ENCODE measurements around the gene MVP.
A peak's percentile ranks its signal among the peaks of the same experiment; 100 is the strongest.

The MVP gene

DNA sequence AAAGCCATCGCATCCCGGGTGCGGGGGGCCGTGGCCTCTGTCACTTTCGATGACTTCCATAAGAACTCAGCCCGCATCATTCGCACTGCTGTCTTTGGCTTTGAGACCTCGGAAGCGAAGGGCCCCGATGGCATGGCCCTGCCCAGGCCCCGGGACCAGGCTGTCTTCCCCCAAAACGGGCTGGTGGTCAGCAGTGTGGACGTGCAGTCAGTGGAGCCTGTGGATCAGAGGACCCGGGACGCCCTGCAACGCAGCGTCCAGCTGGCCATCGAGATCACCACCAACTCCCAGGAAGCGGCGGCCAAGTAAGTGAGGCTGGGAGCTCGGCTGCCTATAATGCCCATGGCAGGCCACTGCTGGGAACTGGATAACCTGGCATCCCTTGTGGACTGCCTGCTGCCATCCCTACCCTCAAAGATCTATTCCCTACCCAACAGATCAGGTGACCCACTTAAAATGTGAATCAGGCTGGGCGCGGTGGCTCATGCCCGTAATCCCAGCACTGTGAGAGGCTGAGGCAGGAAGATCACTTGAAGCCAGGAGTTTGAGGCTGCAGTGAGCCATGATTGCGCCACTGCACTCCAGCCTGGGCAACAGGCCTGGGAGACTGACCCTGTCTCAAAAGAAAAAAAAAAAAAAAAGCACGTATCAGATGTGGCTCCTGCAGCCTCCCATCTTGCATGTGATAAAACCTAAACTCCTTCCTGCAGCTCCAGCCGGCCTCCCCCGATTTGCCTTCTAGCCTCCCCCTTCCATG lies 24.5 kb downstream of the MVP start:
- H3K4me1 ChIP-seq (ENCODE audit: low read depth, poor library complexity, severe bottlenecking): no peaks in the 10 kb centered on the region
- H3K4me2 ChIP-seq: no peak overlapping the region
- no peak overlapping the region for H3K4me3 ChIP-seq (IDR thresholded peaks at IDR 0.05; ENCODE audit: insufficient read depth, low read depth, low read length)
- no peak overlapping the region for H2AFZ ChIP-seq (ENCODE audit: low read depth)
- H3K9ac ChIP-seq: no peak overlapping the region
- H3K79me2 ChIP-seq (ENCODE audit: insufficient read depth, low read depth): no peaks in the 10 kb centered on the region
- TF ChIP-seq, protein P1, sequence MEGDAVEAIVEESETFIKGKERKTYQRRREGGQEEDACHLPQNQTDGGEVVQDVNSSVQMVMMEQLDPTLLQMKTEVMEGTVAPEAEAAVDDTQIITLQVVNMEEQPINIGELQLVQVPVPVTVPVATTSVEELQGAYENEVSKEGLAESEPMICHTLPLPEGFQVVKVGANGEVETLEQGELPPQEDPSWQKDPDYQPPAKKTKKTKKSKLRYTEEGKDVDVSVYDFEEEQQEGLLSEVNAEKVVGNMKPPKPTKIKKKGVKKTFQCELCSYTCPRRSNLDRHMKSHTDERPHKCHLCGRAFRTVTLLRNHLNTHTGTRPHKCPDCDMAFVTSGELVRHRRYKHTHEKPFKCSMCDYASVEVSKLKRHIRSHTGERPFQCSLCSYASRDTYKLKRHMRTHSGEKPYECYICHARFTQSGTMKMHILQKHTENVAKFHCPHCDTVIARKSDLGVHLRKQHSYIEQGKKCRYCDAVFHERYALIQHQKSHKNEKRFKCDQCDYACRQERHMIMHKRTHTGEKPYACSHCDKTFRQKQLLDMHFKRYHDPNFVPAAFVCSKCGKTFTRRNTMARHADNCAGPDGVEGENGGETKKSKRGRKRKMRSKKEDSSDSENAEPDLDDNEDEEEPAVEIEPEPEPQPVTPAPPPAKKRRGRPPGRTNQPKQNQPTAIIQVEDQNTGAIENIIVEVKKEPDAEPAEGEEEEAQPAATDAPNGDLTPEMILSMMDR (conservative IDR thresholded peaks at IDR 0.05; ENCODE audit: low read depth, low read length): no peak
- H3K27me3 ChIP-seq (ENCODE audit: insufficient read depth, low read depth): no peaks in the 10 kb centered on the region
- no peaks in the 10 kb centered on the region for H3K36me3 ChIP-seq (ENCODE audit: insufficient read depth)
- H4K20me1 ChIP-seq (ENCODE audit: insufficient read depth): no peaks in the 10 kb centered on the region
- no peak overlapping the region for H3K27ac ChIP-seq

DNA sequence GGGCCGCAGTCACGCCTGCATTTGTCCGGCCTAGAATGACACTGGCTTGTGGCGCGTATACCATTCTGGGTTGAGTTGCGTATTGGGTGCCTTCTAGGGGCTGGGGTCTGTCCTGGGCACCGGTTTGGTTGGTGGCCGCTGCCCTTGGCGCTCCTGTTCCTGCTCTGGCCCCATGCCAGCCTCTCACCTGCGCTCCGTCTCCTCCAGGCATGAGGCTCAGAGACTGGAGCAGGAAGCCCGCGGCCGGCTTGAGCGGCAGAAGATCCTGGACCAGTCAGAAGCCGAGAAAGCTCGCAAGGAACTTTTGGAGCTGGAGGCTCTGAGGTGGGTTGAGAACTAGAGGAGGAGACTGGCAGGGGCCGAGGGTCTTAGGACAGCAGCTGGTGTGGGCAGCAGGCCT lies 25.4 kb downstream of the MVP start:
- Histone ChIP-seq H3K36me3 (ENCODE audit: insufficient read depth) (no peaks in the 10 kb centered on the region), H4K20me1 (ENCODE audit: insufficient read depth) (no peaks in the 10 kb centered on the region), H3K9ac (no peak overlapping the region), H3K79me2 (ENCODE audit: insufficient read depth, low read depth) (no peaks in the 10 kb centered on the region), H3K4me3 (IDR thresholded peaks at IDR 0.05; ENCODE audit: insufficient read depth, low read depth, low read length) (no peak overlapping the region), H3K27me3 (ENCODE audit: insufficient read depth, low read depth) (no peaks in the 10 kb centered on the region), H3K4me2 (no peak overlapping the region), H2AFZ (ENCODE audit: low read depth) (no peak overlapping the region), H3K27ac (no peak overlapping the region), H3K4me1 (ENCODE audit: low read depth, poor library complexity, severe bottlenecking) (no peaks in the 10 kb centered on the region)
- TF ChIP-seq, protein P1 (conservative IDR thresholded peaks at IDR 0.05; ENCODE audit: low read depth, low read length): no peak

DNA sequence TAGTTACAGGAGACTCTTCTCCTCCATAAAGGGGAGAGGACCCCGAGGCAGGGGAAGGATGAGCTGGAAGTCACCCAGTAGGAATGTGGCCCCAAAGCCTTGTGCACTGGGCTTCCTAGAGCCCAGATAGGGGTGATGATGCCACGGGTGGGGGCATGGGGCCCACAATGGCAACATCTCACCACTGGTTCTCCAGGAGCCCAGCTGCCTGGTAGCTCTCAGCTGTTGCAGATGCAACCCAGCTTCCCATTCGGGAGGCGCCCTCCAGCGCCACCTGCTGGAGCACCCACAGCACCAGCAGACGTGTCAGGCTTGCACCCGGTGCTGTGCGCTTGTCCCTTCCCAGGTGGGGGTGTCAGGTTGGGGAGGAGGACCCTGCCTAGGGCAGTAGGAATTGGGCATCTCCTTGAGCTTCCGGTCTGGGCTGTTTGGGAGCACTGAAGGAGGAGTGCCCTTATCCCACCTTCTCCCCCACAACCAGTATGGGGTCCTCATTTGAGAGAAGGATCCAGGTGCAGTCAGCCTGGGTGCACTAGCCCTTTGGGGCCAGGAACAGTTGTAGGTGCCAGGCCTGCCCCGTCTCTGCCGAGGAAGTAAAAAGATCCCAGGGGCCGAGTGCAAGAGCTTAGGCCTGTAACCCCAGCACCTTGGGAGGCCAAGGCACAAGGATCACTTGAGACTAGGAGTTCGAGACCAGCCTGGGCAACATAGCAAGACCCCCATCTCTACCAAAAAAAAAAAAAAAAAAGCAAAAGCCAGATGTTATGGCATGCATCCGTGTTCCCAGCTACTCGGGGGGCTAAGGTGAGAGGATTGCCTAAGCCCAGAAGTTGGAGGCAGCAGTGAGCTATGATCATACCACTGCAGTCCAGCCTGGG lies 28.4 kb downstream of the MVP start:
- Histone ChIP-seq H3K27me3 (ENCODE audit: insufficient read depth, low read depth) (no peaks in the 10 kb centered on the region), H3K4me2 (no peak overlapping the region), H3K27ac (no peak overlapping the region), H3K36me3 (ENCODE audit: insufficient read depth) (no peaks in the 10 kb centered on the region), H3K79me2 (ENCODE audit: insufficient read depth, low read depth) (no peaks in the 10 kb centered on the region), H4K20me1 (ENCODE audit: insufficient read depth) (no peaks in the 10 kb centered on the region), H3K9ac (no peak overlapping the region), H3K4me1 (ENCODE audit: low read depth, poor library complexity, severe bottlenecking) (no peaks in the 10 kb centered on the region), H2AFZ (ENCODE audit: low read depth) (no peak overlapping the region), H3K4me3 (IDR thresholded peaks at IDR 0.05; ENCODE audit: insufficient read depth, low read depth, low read length) (no peak overlapping the region)
- TF ChIP-seq, protein P1 (conservative IDR thresholded peaks at IDR 0.05; ENCODE audit: low read depth, low read length): peak; percentile 85

DNA sequence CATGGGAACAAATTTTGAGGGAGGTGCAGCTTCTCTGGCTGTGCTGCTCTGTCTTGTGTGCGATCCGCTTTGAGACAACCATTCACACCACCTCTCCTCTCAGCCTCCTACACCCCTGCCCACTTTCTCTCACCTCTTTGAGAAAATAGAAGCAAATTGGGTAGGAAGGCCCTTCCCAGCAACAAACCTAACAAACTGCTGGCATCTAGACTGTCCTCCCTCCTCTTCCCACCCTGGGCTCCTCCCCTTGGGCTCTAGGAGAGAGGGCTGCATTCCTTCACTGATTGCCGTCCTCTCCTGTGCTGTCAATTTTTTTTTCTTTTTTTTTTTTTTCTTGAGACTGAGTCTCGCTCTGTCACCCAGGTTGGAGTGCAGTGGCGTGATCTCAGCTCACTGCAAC lies 29.2 kb downstream of the MVP start:
- Histone ChIP-seq H3K27me3 (ENCODE audit: insufficient read depth, low read depth) (no peaks in the 10 kb centered on the region), H3K27ac (no peak overlapping the region), H3K9ac (no peak overlapping the region), H3K4me3 (IDR thresholded peaks at IDR 0.05; ENCODE audit: insufficient read depth, low read depth, low read length) (no peak overlapping the region), H2AFZ (ENCODE audit: low read depth) (no peak overlapping the region), H3K79me2 (ENCODE audit: insufficient read depth, low read depth) (no peaks in the 10 kb centered on the region), H4K20me1 (ENCODE audit: insufficient read depth) (no peaks in the 10 kb centered on the region), H3K36me3 (ENCODE audit: insufficient read depth) (no peaks in the 10 kb centered on the region), H3K4me2 (no peak overlapping the region), H3K4me1 (ENCODE audit: low read depth, poor library complexity, severe bottlenecking) (no peaks in the 10 kb centered on the region)
- TF ChIP-seq, protein P1 (conservative IDR thresholded peaks at IDR 0.05; ENCODE audit: low read depth, low read length): no peak

Measured in KMS-11 (cell line).